GM12878 (cell line): ENCODE data around the gene TEPSIN. TPM values are rescaled to one million over a fixed set of nuclear protein-coding genes. Genes with fewer than 3 reads are reported as not detected.

ENCODE experiments used
- ATAC-seq: fragments of 200-7000 bp; cut with Tn5 transposase; 3 replicates; pipeline ENCODE4 v1.9.1; 2020; ENCODE audit warnings: mild to moderate bottlenecking, moderate library complexity
- BruUV-seq: library from RNA; stranded (reverse); fragments of 400-500 nt; replicated peaks from 2 replicates; lab custom pipeline; 2021; lab: Mats Ljungman, UMichigan
- CTCF ChIA-PET: fragments of 300-600 bp; sonication (Branson Sonifier 250); formaldehyde crosslinking; extraction: SDS; loops from one replicate; lab custom pipeline; 2021; ENCODE audit warnings: inconsistent platforms; lab: Yijun Ruan, JAX
- POLR2A ChIA-PET: fragments of 350-600 bp; formaldehyde crosslinking; extraction: SDS; loops from one replicate; lab custom pipeline; 2021; ENCODE audit warnings: inconsistent platforms; lab: Charles Lee
- RAD21 ChIA-PET: fragments of 300-600 bp; sonication (Branson Sonifier 250); formaldehyde crosslinking; loops from one replicate; lab custom pipeline; 2023; ENCODE audit warnings: antibody characterized with exemption; ENCODE audit not compliant: unreplicated experiment; lab: Charles Lee
- SMC1A ChIA-PET: fragments of 300-600 bp; sonication (Branson Sonifier 250); formaldehyde crosslinking; loops from one replicate; lab custom pipeline; 2023; ENCODE audit not compliant: unreplicated experiment, uncharacterized antibody; lab: Charles Lee
- DNase-seq: peaks from one replicate; pipeline ENCODE4 v3.0.0-alpha.2; 2011; ENCODE audit warnings: low read depth, low spot score
- FAIRE-seq: peaks from 3 replicates; lab custom pipeline; 2011; peaks lifted over from hg19 to GRCh38; lab: Jason Lieb, UNC
- H2AFZ ChIP-seq: 2 replicates; pipeline ENCODE4 v1.6.0; 2011; ENCODE audit warnings: low read depth, low read length, control low read depth; ENCODE audit not compliant: control insufficient read depth
- H3K27ac ChIP-seq: 2 replicates; pipeline ENCODE4 v1.5.1; 2011; ENCODE audit warnings: control low read depth; ENCODE audit not compliant: control insufficient read depth, insufficient read depth
- H3K27me3 ChIP-seq, 2 experiments: replicated peaks in 1 of 2; 2 replicates each; pipeline versions ENCODE4 v1.6.0 to v1.6.1; 2011; ENCODE audit warnings: low read length in 1 of 2; ENCODE audit not compliant: control insufficient read depth in 2 of 2, insufficient read depth in 2 of 2
- H3K36me3 ChIP-seq, 2 experiments: 2 replicates each; pipeline ENCODE4 v1.5.1; 2011; ENCODE audit warnings: low read length in 1 of 2; ENCODE audit not compliant: control insufficient read depth in 2 of 2, insufficient read depth in 2 of 2
- H3K4me1 ChIP-seq: 2 replicates; pipeline ENCODE4 v1.6.1; 2011; ENCODE audit warnings: mild to moderate bottlenecking, low read length, moderate library complexity, mixed read lengths; ENCODE audit not compliant: control insufficient read depth, insufficient read depth
- H3K4me2 ChIP-seq: 2 replicates; pipeline ENCODE4 v1.6.0; 2011; ENCODE audit warnings: control low read depth; ENCODE audit not compliant: control insufficient read depth, insufficient read depth
- H3K4me3 ChIP-seq: fragments of 200-600 bp; sonication (generic); 2 replicates; pipeline ENCODE4 v1.5.1; 2016
- H3K79me2 ChIP-seq: 2 replicates; pipeline ENCODE4 v1.6.0; 2011; ENCODE audit warnings: low read length; ENCODE audit not compliant: control insufficient read depth, insufficient read depth
- H3K9ac ChIP-seq: 2 replicates; pipeline ENCODE4 v1.8.0; 2011; ENCODE audit warnings: low read length, control low read depth, mixed read lengths; ENCODE audit not compliant: control insufficient read depth, insufficient read depth
- H3K9me3 ChIP-seq: replicated peaks from 3 replicates; pipeline ENCODE4 v1.5.1; 2011; ENCODE audit warnings: mild to moderate bottlenecking, low read length; ENCODE audit not compliant: control insufficient read depth, insufficient read depth
- H4K20me1 ChIP-seq: 2 replicates; pipeline ENCODE4 v1.6.0; 2011; ENCODE audit not compliant: control insufficient read depth, insufficient read depth
- CEBPZ ChIP-seq: fragments of 150-350 bp; IDR thresholded peaks from 2 replicates; pipeline ENCODE4 v1.6.1; 2016; ENCODE audit warnings: low read depth, low read length
- CTCF ChIP-seq, 3 experiments: IDR thresholded peaks in 2 of 3; conservative IDR thresholded peaks in 1 of 3; 2 replicates each; pipeline ENCODE4 v1.5.1; 2011; ENCODE audit warnings: low read depth in 3 of 3, low read length in 3 of 3, mild to moderate bottlenecking in 3 of 3, control low read depth in 2 of 3, moderate library complexity in 2 of 3, inconsistent platforms in 1 of 3, mixed read lengths in 1 of 3; ENCODE audit not compliant: control insufficient read depth in 2 of 3, insufficient read depth in 1 of 3; ENCODE audit errors: extremely low read depth in 1 of 3
- E2F4 ChIP-seq: IDR thresholded peaks from 2 replicates; pipeline ENCODE4 v1.6.1; 2012; ENCODE audit warnings: low read depth, low read length, improper control_type of control experiment
- NFXL1 ChIP-seq: fragments of 450-650 bp; IDR thresholded peaks from 2 replicates; pipeline ENCODE4 v1.6.1; 2017; ENCODE audit warnings: antibody characterized with exemption, mild to moderate bottlenecking, borderline replicate concordance
- NR2C2 ChIP-seq: IDR thresholded peaks from 2 replicates; pipeline ENCODE4 v1.6.1; 2011; ENCODE audit warnings: borderline replicate concordance, low read depth; ENCODE audit not compliant: control insufficient read depth, insufficient read length
- POU2F2 ChIP-seq: IDR thresholded peaks from 3 replicates; pipeline ENCODE4 v1.6.1; 2011; ENCODE audit warnings: low read depth, mild to moderate bottlenecking, low read length, borderline replicate concordance
- SIX5 ChIP-seq: IDR thresholded peaks from 2 replicates; pipeline ENCODE4 v1.6.1; 2011; ENCODE audit warnings: mild to moderate bottlenecking, low read depth, low read length, moderate library complexity; ENCODE audit not compliant: severe bottlenecking
- STAT3 ChIP-seq: IDR thresholded peaks from 2 replicates; pipeline ENCODE4 v1.6.1; 2011; ENCODE audit warnings: low read depth, low read length, improper control_type of control experiment
- ZBED1 ChIP-seq: IDR thresholded peaks from 2 replicates; pipeline ENCODE4 v1.6.1; 2016; ENCODE audit warnings: borderline replicate concordance
- ZNF207 ChIP-seq: fragments of 450-650 bp; IDR thresholded peaks from 2 replicates; pipeline ENCODE4 v1.6.1; 2014; ENCODE audit warnings: antibody characterized with exemption, mild to moderate bottlenecking, borderline replicate concordance
- ZNF217 ChIP-seq: fragments of 450-650 bp; IDR thresholded peaks from 2 replicates; pipeline ENCODE4 v1.6.1; 2017; ENCODE audit warnings: antibody characterized with exemption, mild to moderate bottlenecking
- ZNF592 ChIP-seq: fragments of 450-650 bp; IDR thresholded peaks from 2 replicates; pipeline ENCODE4 v1.6.1; 2017; ENCODE audit warnings: mild to moderate bottlenecking, moderate library complexity
- ZNF622 ChIP-seq: fragments of 450-650 bp; IDR thresholded peaks from 2 replicates; pipeline ENCODE4 v1.6.1; 2017; ENCODE audit warnings: mild to moderate bottlenecking, inconsistent platforms
- WGBS: methylation state at CpG from one replicate; pipeline ENCODE4 v1.1.6; 2016; ENCODE audit warnings: low lambda C conversion rate; ENCODE audit not compliant: insufficient replicate concordance, insufficient coverage; ENCODE audit errors: missing lambda C conversion rate; 5-methylcytosine and 5-hydroxymethylcytosine counted together
- in situ Hi-C: fragments of 300-500 bp; cut with MboI; formaldehyde crosslinking; loops from 9 replicates; pipeline ENCODE4 v1.14.3; 2018; ENCODE audit warnings: mixed read lengths
- intact Hi-C: fragments of 100-400 bp; cut with micrococcal nuclease; formaldehyde crosslinking; loops from one replicate; pipeline ENCODE4 v1.14.2; 2022; ENCODE audit not compliant: unreplicated experiment
- polyA plus RNA-seq, 11 experiments: library from polyadenylated mRNA; depleted of rRNA in 4 of 11; unstranded in 6 of 11; stranded (reverse) in 5 of 11; fragments of >200 nt; fragmentation: Nextera tagmentation in 4 of 11; fragmentation: Illumina TruSeq in 1 of 11; extraction: Ambion mirVana in 4 of 11; extraction: Trizol in 1 of 11; gene quantifications; 1 replicate in 1 of 11; 2 replicates in 10 of 11; pipeline versions ENCODE4 v1.2.1 to v1.2.3, GENCODE V29; 2011 to 2016; ENCODE audit warnings: inconsistent platforms in 2 of 11, missing spikeins in 2 of 11, low read depth in 1 of 11
- total RNA-seq, 4 experiments: library from RNA; depleted of rRNA in 3 of 4; stranded (reverse); fragments of >200 nt in 3 of 4; fragmentation: Illumina TruSeq in 1 of 4; extraction: Trizol in 1 of 4; gene quantifications; 2 replicates each; pipeline versions ENCODE4 v1.2.1 to v1.2.3, GENCODE V29; 2013 to 2021

Gene TEPSIN
- total and polyA plus RNA-seq, 10 of the 15 experiments (the other 5 are each of a cell fraction or from before 2014, with no cell fraction given): 0.87 to 36.7 (median 5.3) TPM

- no peak for TF ChIP-seq ZNF592
- no peak for TF ChIP-seq E2F4
- TF ChIP-seq ZNF622: no peak
- TF ChIP-seq SIX5: no peak
- TF ChIP-seq, all 136 proteins: peak for 0
These were observed 59.0 kb downstream of the TEPSIN start (continued) for GRCh38 chr17:81179861-81180260.

GRCh38 chr17:81179220-81179619 is 59.6 kb downstream of the TEPSIN start:
- no peak overlapping the region for H2AFZ ChIP-seq
- ATAC-seq: no peak; the same call in 2 of the 3 replicates
- H3K27ac ChIP-seq: no peak overlapping the region
- CTCF ChIA-PET: no interaction called here
- no peaks in the 10 kb centered on the region for H3K27me3 ChIP-seq
- SMC1A ChIA-PET: no interaction called here
- H3K36me3 ChIP-seq: no peaks in the 10 kb centered on the region
- no peaks in the 10 kb centered on the region for H3K79me2 ChIP-seq
- POLR2A ChIA-PET: no interaction called here
- in situ Hi-C loops: no loop called here
- no peaks in the 10 kb centered on the region; the same call in 2 of the 3 replicates for H3K9me3 ChIP-seq
- FAIRE-seq: no peak
- RAD21 ChIA-PET: no interaction called here
- 13% methylated on average over 9 of the region's 9 CpGs for WGBS
- intact Hi-C loops: no loop called here
- no peaks in the 10 kb centered on the region for H4K20me1 ChIP-seq
- no peak overlapping the region for H3K4me3 ChIP-seq
- no peak for DNase-seq
- BruUV-seq: no TSS peak
- H3K4me1 ChIP-seq: no peaks in the 10 kb centered on the region
- H3K9ac ChIP-seq: no peak overlapping the region
- H3K4me2 ChIP-seq: no peak overlapping the region
- TF ChIP-seq ZNF207 (no peak), NR2C2 (no peak), ZNF217 (no peak), CTCF (IDR thresholded peaks at IDR 0.05 in 2 of 3, conservative IDR thresholded peaks at IDR 0.05 in 1 of 3; ENCODE audit: control insufficient read depth in 2 of 3, extremely low read depth in 1 of 3, insufficient read depth in 1 of 3, low read depth in 3 of 3, low read length in 3 of 3) (no peak), NFXL1 (no peak), ZBED1 (no peak), POU2F2 (no peak), STAT3 (no peak), CEBPZ (no peak)
